H1 (cell line): Measurements from ENCODE around the gene SPINK4. TPM values are rescaled to one million over a fixed set of nuclear protein-coding genes. Genes with fewer than 3 reads are reported as not detected.
A peak's percentile ranks its signal among the peaks of the same experiment; 100 is the strongest.

Source experiments
- CTCF ChIA-PET: fragments of 300-600 bp; sonication (Branson Sonifier 250); formaldehyde crosslinking; loops from one replicate; lab custom pipeline; 2021; ENCODE audit not compliant: partially characterized antibody; lab: Charles Lee
- POLR2A ChIA-PET: fragments of 300-600 bp; sonication (Branson Sonifier 250); formaldehyde crosslinking; loops from one replicate; lab custom pipeline; 2021; ENCODE audit warnings: inconsistent platforms; ENCODE audit not compliant: partially characterized antibody; lab: Charles Lee
- DNase-seq, 2 experiments: peaks; one replicate each; pipeline versions ENCODE4 v3.0.0 to v3.0.0-alpha.2; 2010 to 2022; ENCODE audit warnings: low spot score in 2 of 2, low read depth in 1 of 2, mixed read lengths in 1 of 2
- FAIRE-seq: peaks from 2 replicates; lab custom pipeline; 2011; peaks lifted over from hg19 to GRCh38; lab: Jason Lieb, UNC
- H2AFZ ChIP-seq: 2 replicates; pipeline ENCODE4 v1.8.1; 2012; ENCODE audit warnings: low read length, inconsistent platforms
- H2AK5ac ChIP-seq: 2 replicates; pipeline ENCODE4 v1.6.1; 2013; ENCODE audit warnings: low read depth, low read length
- H2BK120ac ChIP-seq: replicated peaks from 2 replicates; pipeline ENCODE3; 2013; ENCODE audit warnings: low read depth, low read length, inconsistent platforms
- H2BK12ac ChIP-seq: 2 replicates; pipeline ENCODE4 v1.6.1; 2013; ENCODE audit warnings: low read depth, low read length
- H2BK15ac ChIP-seq: 2 replicates; pipeline ENCODE4 v1.6.1; 2013; ENCODE audit warnings: low read length
- H2BK20ac ChIP-seq: 2 replicates; pipeline ENCODE4 v1.6.1; 2013; ENCODE audit warnings: low read length
- H2BK5ac ChIP-seq: 2 replicates; pipeline ENCODE4 v1.6.1; 2013; ENCODE audit warnings: low read depth, low read length
- H3K14ac ChIP-seq: 2 replicates; pipeline ENCODE4 v1.6.1; 2013; ENCODE audit warnings: inconsistent platforms; ENCODE audit not compliant: insufficient read length
- H3K18ac ChIP-seq: 2 replicates; pipeline ENCODE4 v1.6.1; 2013; ENCODE audit warnings: low read length; ENCODE audit errors: extremely low read depth
- H3K23ac ChIP-seq: 2 replicates; pipeline ENCODE4 v1.6.1; 2013; ENCODE audit warnings: inconsistent platforms; ENCODE audit not compliant: insufficient read length
- H3K23me2 ChIP-seq: 2 replicates; pipeline ENCODE4 v1.6.1; 2013; ENCODE audit warnings: low read depth, low read length
- H3K27ac ChIP-seq: 2 replicates; pipeline ENCODE4 v1.6.1; 2011; ENCODE audit warnings: low read depth, low read length, inconsistent platforms
- H3K27me3 ChIP-seq, 4 experiments: replicated peaks in 1 of 4; 1 replicate in 1 of 4; 2 replicates in 3 of 4; pipeline versions ENCODE4 v1.6.1 to v1.8.1; 2011 to 2013; ENCODE audit warnings: low read length in 3 of 4, mild to moderate bottlenecking in 3 of 4, inconsistent platforms in 2 of 4, mixed read lengths in 2 of 4, moderate library complexity in 1 of 4; ENCODE audit not compliant: control insufficient read depth in 3 of 4, insufficient read depth in 3 of 4; ENCODE audit errors: extremely low read depth in 1 of 4
- H3K36me3 ChIP-seq, 4 experiments: 2 replicates each; pipeline versions ENCODE4 v1.6.1 to v1.8.1; 2011 to 2013; ENCODE audit warnings: mild to moderate bottlenecking in 4 of 4, low read length in 3 of 4, moderate library complexity in 2 of 4, control low read depth in 1 of 4, inconsistent platforms in 1 of 4; ENCODE audit not compliant: insufficient read depth in 4 of 4, control insufficient read depth in 2 of 4
- H3K4ac ChIP-seq: replicated peaks from 2 replicates; pipeline ENCODE3; 2013; ENCODE audit warnings: low read length, low read depth, mixed read lengths, inconsistent platforms; ENCODE audit not compliant: insufficient read length
- H3K4me1 ChIP-seq, 4 experiments: replicated peaks in 1 of 4; 1 replicate in 1 of 4; 2 replicates in 3 of 4; pipeline versions ENCODE4 v1.6.1 to v1.8.1; 2011 to 2013; ENCODE audit warnings: low read length in 3 of 4, inconsistent platforms in 2 of 4, mixed read lengths in 1 of 4; ENCODE audit not compliant: insufficient read depth in 4 of 4, control insufficient read depth in 3 of 4
- H3K4me2 ChIP-seq, 2 experiments: 2 replicates each; pipeline versions ENCODE4 v1.6.1 to v1.8.1; 2011 to 2013; ENCODE audit warnings: low read depth in 2 of 2, low read length in 2 of 2, control low read depth in 1 of 2, inconsistent platforms in 1 of 2, mild to moderate bottlenecking in 1 of 2; ENCODE audit not compliant: insufficient read depth in 1 of 2
- H3K4me3 ChIP-seq, 4 experiments: fragments of 200-600, 300-600 bp in 1 of 4; sonication (generic), shearing (Covaris generic), sonication (Bioruptor Twin) in 1 of 4; 2 replicates each; pipeline versions ENCODE4 v1.5.1 to v1.8.1; 2011 to 2016; ENCODE audit warnings: low read length in 4 of 4, low read depth in 3 of 4, control low read depth in 2 of 4, inconsistent platforms in 2 of 4, mild to moderate bottlenecking in 2 of 4, mixed read lengths in 1 of 4, moderate library complexity in 1 of 4; ENCODE audit not compliant: insufficient read depth in 2 of 4; ENCODE audit errors: extremely low read depth in 1 of 4
- H3K56ac ChIP-seq: replicated peaks from 2 replicates; pipeline ENCODE3; 2013; ENCODE audit warnings: low read depth, mild to moderate bottlenecking, mixed read lengths, low read length, inconsistent platforms; ENCODE audit not compliant: insufficient read length
- H3K79me1 ChIP-seq: 2 replicates; pipeline ENCODE4 v1.6.1; 2013; ENCODE audit warnings: low read depth, low read length, control low read depth
- H3K79me2 ChIP-seq, 2 experiments: 2 replicates each; pipeline versions ENCODE4 v1.6.1 to v1.8.1; 2012 to 2013; ENCODE audit warnings: low read length in 2 of 2, mild to moderate bottlenecking in 2 of 2, inconsistent platforms in 1 of 2; ENCODE audit not compliant: insufficient read depth in 2 of 2, control insufficient read depth in 1 of 2
- H3K9ac ChIP-seq, 4 experiments: replicated peaks in 1 of 4; 1 replicate in 1 of 4; 2 replicates in 3 of 4; pipeline versions ENCODE4 v1.6.1 to v1.8.1; 2011 to 2013; ENCODE audit warnings: low read depth in 3 of 4, low read length in 3 of 4, control low read depth in 2 of 4, mild to moderate bottlenecking in 2 of 4, moderate library complexity in 2 of 4, inconsistent platforms in 1 of 4; ENCODE audit errors: extremely low read depth in 1 of 4
- H3K9me3 ChIP-seq, 2 experiments: 2 replicates each; pipeline versions ENCODE4 v1.6.1 to v1.8.1; 2012 to 2013; ENCODE audit warnings: mild to moderate bottlenecking in 2 of 2, moderate library complexity in 2 of 2, control low read depth in 1 of 2, inconsistent platforms in 1 of 2, low read depth in 1 of 2, low read length in 1 of 2, mixed read lengths in 1 of 2; ENCODE audit not compliant: insufficient read depth in 2 of 2
- H4K20me1 ChIP-seq, 2 experiments: replicated peaks in 1 of 2; 2 replicates each; pipeline versions ENCODE3 to v1.8.1; 2011 to 2013; ENCODE audit warnings: inconsistent platforms in 2 of 2, low read length in 2 of 2, mild to moderate bottlenecking in 1 of 2; ENCODE audit not compliant: insufficient read depth in 2 of 2, control insufficient read depth in 1 of 2
- H4K5ac ChIP-seq: 2 replicates; pipeline ENCODE4 v1.6.1; 2013; ENCODE audit warnings: low read length, low read depth, mixed read lengths, inconsistent platforms; ENCODE audit not compliant: insufficient read length
- H4K8ac ChIP-seq: 2 replicates; pipeline ENCODE4 v1.8.0; 2013; ENCODE audit warnings: mild to moderate bottlenecking, moderate library complexity, low read length, inconsistent platforms; ENCODE audit not compliant: insufficient read depth; ENCODE audit errors: extremely low read depth
- H4K91ac ChIP-seq: replicated peaks from 2 replicates; pipeline ENCODE3; 2013; ENCODE audit warnings: low read length, mixed read lengths, inconsistent platforms; ENCODE audit not compliant: insufficient read length
- ASH2L ChIP-seq: fragments of 200-600, 300-600 bp; sonication (generic); IDR thresholded peaks from one replicate; pipeline ENCODE4 v1.7.1; 2017; ENCODE audit warnings: low read length
- RAD21 ChIP-seq, 2 experiments: IDR thresholded peaks in 1 of 2; conservative IDR thresholded peaks in 1 of 2; 2 replicates each; pipeline ENCODE4 v1.6.1; 2011; ENCODE audit warnings: low read depth in 2 of 2, low read length in 2 of 2, improper control_type of control experiment in 1 of 2, inconsistent platforms in 1 of 2, mild to moderate bottlenecking in 1 of 2, moderate library complexity in 1 of 2
- WGBS, 2 experiments: shearing (Covaris generic) in 1 of 2; methylation state at CpG; one replicate each; pipeline versions ENCODE4 v1.1.6 to v1.1.7; 2013 to 2015; ENCODE audit warnings: low lambda C conversion rate in 2 of 2, mixed read lengths in 2 of 2, inconsistent platforms in 1 of 2, low coverage in 1 of 2, missing lambda C conversion rate in 1 of 2; ENCODE audit not compliant: insufficient replicate concordance in 2 of 2, insufficient coverage in 1 of 2, insufficient read length in 1 of 2; ENCODE audit errors: extremely low coverage in 1 of 2, missing lambda C conversion rate in 1 of 2; 5-methylcytosine and 5-hydroxymethylcytosine counted together
- polyA plus RNA-seq, 7 experiments: library from polyadenylated mRNA; depleted of rRNA in 3 of 7; stranded (reverse) in 5 of 7; unstranded in 2 of 7; fragments of >200 nt in 5 of 7; fragments of 200-250 nt in 2 of 7; gene quantifications; 1 replicate in 5 of 7; 2 replicates in 1 of 7; 4 replicates in 1 of 7; pipeline versions ENCODE4 v1.2.1 to v1.2.3, GENCODE V29; 2011 to 2013; ENCODE audit warnings: missing spikeins in 2 of 7, mixed read lengths in 2 of 7
- total RNA-seq: library from RNA; stranded (reverse); fragmentation: NEBNext Ultra II Directional; extraction: Animal tissue kit (Norgen Biotek cat#: 25700); gene quantifications from 2 replicates; pipeline ENCODE4 v1.2.1, GENCODE V29; 2021
- TF ChIP-seq, protein P1 (sequence below), 3 experiments: IDR thresholded peaks; 1 replicate in 2 of 3; 2 replicates in 1 of 3; pipeline versions ENCODE4 v1.5.1 to v1.6.1; 2011; ENCODE audit warnings: low read length in 3 of 3, mild to moderate bottlenecking in 3 of 3, inconsistent platforms in 2 of 3, low read depth in 1 of 3, moderate library complexity in 1 of 3; ENCODE audit not compliant: insufficient read depth in 1 of 3; ENCODE audit errors: control extremely low read depth in 1 of 3

The SPINK4 gene
- total and polyA plus RNA-seq, 2 of the 8 experiments (the other 6 are each of a cell fraction or from before 2014, with no cell fraction given): not detected

DNA sequence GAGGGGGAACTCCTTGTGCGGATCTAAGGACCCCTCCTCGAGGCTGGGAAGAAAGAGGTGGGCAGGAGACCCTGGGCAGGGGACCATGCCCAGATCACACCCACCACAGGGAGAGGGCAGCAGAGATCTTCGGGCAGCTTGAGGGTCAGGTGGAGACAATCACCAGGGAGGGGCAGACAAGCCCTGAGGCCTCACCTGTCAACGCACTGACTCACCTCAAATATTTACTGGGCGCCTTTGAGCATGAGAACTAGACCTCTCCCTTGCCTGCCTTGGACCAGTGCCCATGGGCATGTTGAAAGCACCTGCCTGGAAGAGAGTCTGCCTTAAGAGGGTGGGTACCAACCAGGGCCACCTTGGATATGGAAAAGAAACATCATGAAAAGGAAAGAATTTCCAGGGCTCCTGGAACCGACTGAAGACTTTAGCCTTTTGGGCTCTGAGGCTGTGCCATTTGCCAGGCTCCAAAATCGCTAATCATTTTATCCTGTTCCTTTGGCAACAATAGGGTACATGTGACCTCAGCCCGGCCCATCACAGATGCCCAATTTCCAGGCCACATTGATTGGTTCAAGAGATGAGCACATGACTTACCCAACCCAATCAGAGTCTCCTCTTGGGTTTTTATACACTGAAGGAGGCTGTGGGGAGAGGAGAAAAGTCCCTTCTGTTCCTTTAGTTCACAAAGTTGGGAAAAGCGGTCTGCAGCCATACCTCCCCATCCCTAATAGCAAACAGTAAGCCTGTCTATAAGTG lies 10.4 kb upstream of the SPINK4 start:
- no peak overlapping the region for H3K4me2 ChIP-seq
- POLR2A ChIA-PET: interaction anchor here (1.5 kb wide), 1 partner anchor 205 kb away, joined by 4 read pairs; the partner anchor contains the start of gene DNAJA1
- no peaks in the 10 kb centered on the region for H3K79me2 ChIP-seq
- H3K18ac ChIP-seq: no peak overlapping the region
- H3K56ac ChIP-seq: no peak overlapping the region
- H2BK15ac ChIP-seq: no peak overlapping the region
- H3K4me3 ChIP-seq: no peak overlapping the region
- no peak overlapping the region for H3K14ac ChIP-seq
- no peak overlapping the region for H2BK20ac ChIP-seq
- H3K9ac ChIP-seq: no peak overlapping the region
- no peak overlapping the region for H3K27ac ChIP-seq
- H2AFZ ChIP-seq: no peak overlapping the region
- H4K91ac ChIP-seq: no peak overlapping the region
- H4K20me1 ChIP-seq: no peaks in the 10 kb centered on the region
- CTCF ChIA-PET: interaction anchor here (0.7 to 1.2 kb wide), 3 partner anchors 10 to 17 kb away, joined by 3 to 4 read pairs (median 3); partner anchors contain the start of gene SPINK4
- no peak overlapping the region for H4K5ac ChIP-seq
- no peak overlapping the region for H3K23ac ChIP-seq
- FAIRE-seq: no peak
- no peak overlapping the region for H2BK5ac ChIP-seq
- no peak overlapping the region for H2BK120ac ChIP-seq
- H3K4ac ChIP-seq: no peak overlapping the region
- H3K27me3 ChIP-seq: no peaks in the 10 kb centered on the region; a peak in 1 of 7 replicates
- WGBS, 2 experiments: 82% methylated on average over 8 of the region's 9 CpGs; no CpG with 5 or more reads in 1 of the 2 experiments
- H3K79me1 ChIP-seq: no peaks in the 10 kb centered on the region
- no peaks in the 10 kb centered on the region for H3K36me3 ChIP-seq
- no peak overlapping the region for H2AK5ac ChIP-seq
- no peaks in the 10 kb centered on the region for H3K9me3 ChIP-seq
- no peaks in the 10 kb centered on the region for H3K23me2 ChIP-seq
- no peak for DNase-seq
- H4K8ac ChIP-seq: no peak overlapping the region
- H3K4me1 ChIP-seq: peaks cover 0 to 2% (median 0%) of the 10 kb centered on the region in 4 experiments; a peak in 1 of 7 replicates
- no peak overlapping the region for H2BK12ac ChIP-seq
- TF ChIP-seq RAD21 (IDR thresholded peaks at IDR 0.05 in 1 of 2, conservative IDR thresholded peaks at IDR 0.05 in 1 of 2; ENCODE audit: low read depth in 2 of 2, low read length in 2 of 2) (peak; percentile 46 to 68), ASH2L (no peak)
- TF ChIP-seq, protein P1, sequence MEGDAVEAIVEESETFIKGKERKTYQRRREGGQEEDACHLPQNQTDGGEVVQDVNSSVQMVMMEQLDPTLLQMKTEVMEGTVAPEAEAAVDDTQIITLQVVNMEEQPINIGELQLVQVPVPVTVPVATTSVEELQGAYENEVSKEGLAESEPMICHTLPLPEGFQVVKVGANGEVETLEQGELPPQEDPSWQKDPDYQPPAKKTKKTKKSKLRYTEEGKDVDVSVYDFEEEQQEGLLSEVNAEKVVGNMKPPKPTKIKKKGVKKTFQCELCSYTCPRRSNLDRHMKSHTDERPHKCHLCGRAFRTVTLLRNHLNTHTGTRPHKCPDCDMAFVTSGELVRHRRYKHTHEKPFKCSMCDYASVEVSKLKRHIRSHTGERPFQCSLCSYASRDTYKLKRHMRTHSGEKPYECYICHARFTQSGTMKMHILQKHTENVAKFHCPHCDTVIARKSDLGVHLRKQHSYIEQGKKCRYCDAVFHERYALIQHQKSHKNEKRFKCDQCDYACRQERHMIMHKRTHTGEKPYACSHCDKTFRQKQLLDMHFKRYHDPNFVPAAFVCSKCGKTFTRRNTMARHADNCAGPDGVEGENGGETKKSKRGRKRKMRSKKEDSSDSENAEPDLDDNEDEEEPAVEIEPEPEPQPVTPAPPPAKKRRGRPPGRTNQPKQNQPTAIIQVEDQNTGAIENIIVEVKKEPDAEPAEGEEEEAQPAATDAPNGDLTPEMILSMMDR (IDR thresholded peaks at IDR 0.05; ENCODE audit: control extremely low read depth in 1 of 3, insufficient read depth in 1 of 3, low read depth in 1 of 3, low read length in 3 of 3): peak; percentile 38 to 46 (median 41)
